Measurements from ENCODE around the gene CENPI.
"Not testable (repeated sequence)": the region's sequence is repeated elsewhere in the genome, so short reads cannot be mapped to it uniquely, and the experiment has no call there.

CENPI gene, protein sequence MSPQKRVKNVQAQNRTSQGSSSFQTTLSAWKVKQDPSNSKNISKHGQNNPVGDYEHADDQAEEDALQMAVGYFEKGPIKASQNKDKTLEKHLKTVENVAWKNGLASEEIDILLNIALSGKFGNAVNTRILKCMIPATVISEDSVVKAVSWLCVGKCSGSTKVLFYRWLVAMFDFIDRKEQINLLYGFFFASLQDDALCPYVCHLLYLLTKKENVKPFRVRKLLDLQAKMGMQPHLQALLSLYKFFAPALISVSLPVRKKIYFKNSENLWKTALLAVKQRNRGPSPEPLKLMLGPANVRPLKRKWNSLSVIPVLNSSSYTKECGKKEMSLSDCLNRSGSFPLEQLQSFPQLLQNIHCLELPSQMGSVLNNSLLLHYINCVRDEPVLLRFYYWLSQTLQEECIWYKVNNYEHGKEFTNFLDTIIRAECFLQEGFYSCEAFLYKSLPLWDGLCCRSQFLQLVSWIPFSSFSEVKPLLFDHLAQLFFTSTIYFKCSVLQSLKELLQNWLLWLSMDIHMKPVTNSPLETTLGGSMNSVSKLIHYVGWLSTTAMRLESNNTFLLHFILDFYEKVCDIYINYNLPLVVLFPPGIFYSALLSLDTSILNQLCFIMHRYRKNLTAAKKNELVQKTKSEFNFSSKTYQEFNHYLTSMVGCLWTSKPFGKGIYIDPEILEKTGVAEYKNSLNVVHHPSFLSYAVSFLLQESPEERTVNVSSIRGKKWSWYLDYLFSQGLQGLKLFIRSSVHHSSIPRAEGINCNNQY

DNA sequence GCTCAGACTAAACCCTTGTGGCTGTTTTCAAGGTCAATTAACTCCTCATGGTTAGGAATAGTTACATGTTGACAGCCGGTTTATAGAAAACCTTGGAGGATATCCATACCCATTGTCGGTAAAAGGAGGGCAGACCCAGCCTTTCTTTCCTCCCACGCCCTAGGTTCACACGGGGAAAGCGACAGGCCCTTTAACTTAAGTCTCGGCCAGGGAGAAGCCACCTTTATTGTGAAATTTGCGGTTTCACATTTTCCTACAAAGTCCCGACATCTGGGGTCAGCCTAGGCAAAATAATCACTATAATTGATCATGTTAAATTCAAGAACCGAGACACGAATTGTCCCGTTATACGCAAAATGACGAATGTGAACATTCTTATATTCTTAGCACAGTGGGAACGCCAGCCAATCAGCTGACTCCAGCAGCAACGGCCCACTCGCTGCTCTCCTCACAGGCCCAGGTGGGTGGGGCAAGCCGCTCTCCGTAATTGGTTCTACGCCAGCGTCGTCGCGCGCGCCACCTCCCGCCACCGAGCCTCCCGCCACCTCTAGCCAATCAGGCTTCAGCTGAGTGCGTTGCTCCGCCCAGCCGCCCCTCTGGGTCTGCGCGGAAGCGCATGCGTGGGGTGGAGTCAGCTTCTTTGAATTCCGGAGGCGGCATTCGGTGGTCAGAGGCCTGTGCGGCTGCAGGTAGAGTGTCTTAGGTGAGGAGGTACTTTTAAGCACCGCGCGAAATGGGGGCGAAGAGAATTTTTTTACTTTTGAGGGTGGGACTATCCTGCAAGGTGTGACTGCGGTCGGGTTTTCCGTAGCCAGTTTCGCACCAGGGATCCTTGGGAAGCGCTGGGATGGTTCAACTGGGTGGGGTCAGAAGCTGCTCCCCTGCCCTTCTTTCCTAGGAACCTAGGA is at the start of gene CENPI:
Gene CENPI, plus strand, starts transcription at position 659 of the 908 bp plus-strand sequence. CDS start 2,867 bp downstream, outside the sequence.
- peak; percentile 84 to 87 for DNase-seq (ENCODE audit: low read depth in 1 of 2, low spot score in 1 of 2)

DNA sequence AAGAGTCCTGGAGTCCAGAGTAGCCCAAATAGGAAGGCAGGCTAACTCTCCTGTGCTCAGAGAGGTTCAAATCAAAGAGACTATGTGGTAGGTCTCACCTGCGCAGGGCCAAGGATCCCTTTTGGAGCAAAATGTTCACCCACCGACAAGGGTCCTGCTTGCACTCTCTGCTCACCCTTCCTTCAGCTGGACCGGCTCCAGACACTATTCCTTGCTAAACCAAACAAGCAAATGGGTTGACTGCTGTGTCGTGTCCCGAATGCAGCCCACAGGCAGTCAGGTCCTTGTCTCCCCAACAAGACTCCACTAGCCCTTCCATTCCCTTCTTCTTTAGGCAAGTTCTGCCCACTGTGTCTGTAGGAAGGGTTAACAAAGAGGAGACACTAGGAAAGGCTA is 46.9 kb upstream of the CENPI start:
- DNase-seq (ENCODE audit: low read depth in 1 of 2, low spot score in 1 of 2): no peak

DNA sequence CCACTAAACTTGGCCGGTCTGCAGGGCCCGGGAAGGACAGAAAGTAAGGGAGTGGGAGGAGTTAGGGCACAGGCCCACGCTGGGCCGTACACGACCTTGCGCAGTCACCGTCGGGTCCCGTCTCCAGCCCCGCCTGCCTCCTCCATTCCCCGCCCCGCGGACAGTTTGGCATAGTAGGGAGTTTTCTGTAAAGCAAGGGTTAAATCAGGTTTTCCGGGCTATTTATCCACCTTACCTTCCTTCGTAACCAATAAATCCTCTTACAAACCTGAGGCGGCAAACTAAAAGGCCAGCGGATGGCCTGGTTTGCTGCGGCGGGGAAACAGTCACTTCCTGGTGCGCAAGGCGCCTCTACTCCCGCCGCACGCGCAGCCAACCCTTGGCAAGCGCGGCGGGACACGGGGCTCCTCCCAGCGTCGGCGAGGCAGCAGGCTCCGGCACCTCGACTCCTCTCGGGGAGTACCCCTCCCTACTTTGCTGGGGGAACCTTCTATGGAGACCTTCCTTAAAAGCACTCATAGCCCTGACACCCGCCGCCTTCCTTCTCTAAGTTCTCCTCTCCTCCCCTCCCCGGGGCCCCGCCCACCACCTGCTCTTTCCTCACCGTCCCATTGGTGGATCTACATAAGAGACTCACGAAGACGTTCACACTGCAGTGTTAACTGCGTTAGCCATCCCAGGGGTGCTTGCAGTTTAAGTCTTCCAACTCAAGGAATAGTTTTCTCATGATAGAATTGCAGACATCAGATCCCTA is 46.3 kb upstream of the CENPI start, which contains the start of gene TRMT2B:
Gene TRMT2B, minus strand, starts transcription at position 563 of the 754 bp plus-strand sequence. CDS start 9,822 bp downstream, outside the sequence.
- peak; percentile 49 to 65 for DNase-seq (ENCODE audit: low read depth in 1 of 2, low spot score in 1 of 2)

DNA sequence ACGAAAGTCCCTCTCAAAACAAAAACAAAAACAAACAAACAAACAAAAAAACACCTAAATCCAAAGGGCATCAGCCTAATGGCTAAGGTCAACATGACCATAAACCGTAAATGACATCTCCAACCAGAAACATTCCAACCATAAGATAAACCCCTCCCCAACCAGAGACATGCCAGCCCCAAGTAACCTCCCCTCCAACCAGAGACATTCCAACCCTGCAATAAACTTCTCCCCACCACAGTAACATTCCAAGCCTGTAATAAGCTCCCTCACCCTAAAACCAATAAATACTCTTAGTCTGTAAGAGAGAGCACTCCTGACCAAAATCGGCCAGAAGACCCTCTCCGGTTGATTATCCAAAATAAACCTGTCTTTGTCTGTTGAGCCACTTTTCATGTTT is 41.5 kb upstream of the CENPI start:
- not testable (repeated sequence) for DNase-seq (ENCODE audit: low read depth in 1 of 2, low spot score in 1 of 2)

DNA sequence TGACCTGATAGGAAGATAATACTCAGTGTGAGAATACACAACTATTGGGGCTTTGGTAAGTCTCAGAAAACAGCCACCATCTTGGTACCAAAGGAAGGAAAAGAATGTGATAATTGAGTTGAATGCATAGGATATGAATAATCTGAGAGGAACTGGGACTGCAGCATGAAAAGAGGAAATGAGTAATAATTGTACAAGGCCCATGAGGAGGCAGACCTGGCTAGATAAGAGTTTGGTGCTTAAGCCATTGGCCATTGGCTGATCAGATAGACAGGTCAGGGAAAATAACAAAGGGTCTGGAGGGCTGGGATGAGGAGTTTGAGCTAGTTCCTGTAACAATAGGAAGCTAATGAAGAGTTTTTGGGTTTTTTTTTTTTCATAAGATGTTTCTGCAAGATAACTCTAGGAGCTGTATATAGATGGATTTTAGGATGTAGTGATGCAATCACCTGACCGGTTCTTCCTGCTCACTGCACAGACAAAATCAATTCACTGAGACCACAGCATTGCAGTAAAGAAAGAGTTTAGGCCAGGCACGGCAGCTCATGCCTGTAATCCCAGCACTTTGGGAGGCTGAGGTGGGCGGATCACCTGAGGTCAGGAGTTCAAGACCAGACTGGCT is 40.8 kb upstream of the CENPI start:
- no peak for DNase-seq (ENCODE audit: low read depth in 1 of 2, low spot score in 1 of 2)

DNA sequence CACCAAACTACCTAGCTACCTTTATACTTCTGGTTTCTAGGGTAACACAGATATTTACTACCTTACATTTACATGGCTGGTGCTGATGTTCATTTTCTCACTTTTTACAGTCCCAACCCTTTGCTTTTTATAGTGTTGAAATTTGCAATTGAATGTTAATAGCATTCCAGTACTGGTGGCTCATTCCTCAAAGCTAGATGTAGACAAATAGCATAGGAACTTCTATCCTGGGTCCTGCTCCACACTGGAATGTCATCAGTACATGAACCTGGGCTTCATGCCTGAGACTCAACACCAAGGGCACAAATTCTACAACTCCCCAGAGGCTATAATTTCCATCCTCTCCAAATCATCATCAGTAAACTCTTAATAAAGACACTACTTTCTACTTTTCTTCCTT is 35.8 kb upstream of the CENPI start:
- DNase-seq (ENCODE audit: low read depth in 1 of 2, low spot score in 1 of 2): no peak

DNA sequence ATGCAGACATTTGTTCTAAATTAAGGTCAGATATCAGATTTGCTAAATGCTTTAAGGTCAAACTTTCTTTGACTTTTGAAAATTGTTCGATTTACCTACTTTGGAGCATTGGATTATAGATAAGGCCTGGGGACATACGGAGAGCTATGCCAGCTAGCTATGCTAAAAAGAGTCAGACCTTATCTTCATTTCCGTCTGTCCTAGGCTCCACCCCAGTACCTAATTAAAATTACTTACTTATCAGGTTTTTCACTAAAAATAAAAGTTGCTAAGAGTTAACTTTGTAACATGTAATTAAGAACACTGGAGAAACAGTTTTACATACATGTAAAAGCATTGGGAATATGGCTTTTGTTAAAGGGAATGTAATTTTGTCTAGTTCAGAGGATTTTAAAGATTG is 26.4 kb upstream of the CENPI start:
- DNase-seq (ENCODE audit: low read depth in 1 of 2, low spot score in 1 of 2): no peak

DNA sequence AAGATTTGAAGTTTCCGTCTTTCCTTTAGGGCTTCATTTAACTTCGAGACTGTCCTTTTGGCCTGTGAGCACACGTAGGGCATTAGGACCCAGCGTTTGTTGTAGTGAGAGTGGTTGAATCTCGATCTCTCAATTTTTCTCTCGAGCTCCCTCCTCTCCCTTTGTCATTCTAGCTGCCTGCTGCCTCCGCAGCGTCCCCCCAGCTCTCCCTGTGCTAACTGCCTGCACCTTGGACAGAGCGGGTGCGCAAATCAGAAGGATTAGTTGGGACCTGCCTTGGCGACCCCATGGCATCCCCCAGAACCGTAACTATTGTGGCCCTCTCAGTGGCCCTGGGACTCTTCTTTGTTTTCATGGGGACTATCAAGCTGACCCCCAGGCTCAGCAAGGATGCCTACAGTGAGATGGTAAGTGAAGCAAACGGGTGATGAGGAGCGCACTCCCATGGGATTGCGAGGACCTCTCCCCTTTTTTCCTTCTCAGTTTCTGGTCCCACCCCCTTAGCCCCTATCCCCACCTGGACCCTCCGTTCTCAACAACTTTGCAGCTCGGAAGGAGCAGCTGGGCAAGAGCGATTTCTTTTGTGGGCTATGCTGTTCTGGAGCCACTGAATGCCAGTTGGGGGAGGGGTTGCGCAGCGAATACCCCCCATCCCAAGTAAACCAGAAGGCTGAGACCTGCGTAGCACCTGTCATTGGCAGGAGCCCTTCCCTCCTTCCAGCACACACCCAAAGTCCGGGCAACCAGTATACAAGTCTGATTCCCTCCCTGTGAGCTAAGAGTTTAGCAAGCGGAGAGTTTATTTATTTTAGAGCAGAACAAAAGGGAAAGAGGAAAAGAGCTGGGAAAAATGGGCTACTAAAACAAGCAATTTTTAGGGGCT is 19.0 kb upstream of the CENPI start, which contains the start of gene TMEM35A:
Gene TMEM35A, plus strand, starts transcription at position 164 of the 883 bp plus-strand sequence. Its CDS starts 124 bp downstream, at position 288.
- DNase-seq (ENCODE audit: low read depth in 1 of 2, low spot score in 1 of 2): no peak

DNA sequence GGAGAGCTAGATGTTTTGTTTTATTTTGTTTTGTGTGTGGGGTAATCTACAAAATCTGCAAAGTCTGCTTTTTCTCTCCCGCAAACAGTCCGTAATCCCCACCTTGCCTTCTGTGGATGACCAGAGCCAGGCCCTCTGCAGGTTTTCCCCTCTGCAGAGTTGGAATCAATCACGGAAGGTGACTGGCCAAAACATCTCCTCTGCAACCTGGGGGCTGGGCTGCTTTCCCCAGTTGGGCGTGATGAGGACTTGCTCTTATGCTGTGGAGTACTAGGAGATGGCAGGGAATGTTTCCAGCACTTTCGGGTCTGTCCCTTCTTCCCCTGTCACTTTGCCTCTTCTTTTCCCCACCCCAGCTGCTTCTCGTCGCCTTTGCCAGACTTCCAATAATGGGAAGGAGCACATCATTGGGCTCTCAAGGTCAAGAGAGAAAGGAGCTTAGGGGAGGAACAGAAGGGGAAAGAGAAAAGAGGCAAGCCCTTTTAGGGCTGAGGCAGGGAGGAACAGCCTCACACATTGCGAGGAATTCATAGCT is 18.2 kb upstream of the CENPI start:
- DNase-seq (ENCODE audit: low read depth in 1 of 2, low spot score in 1 of 2): no peak

DNA sequence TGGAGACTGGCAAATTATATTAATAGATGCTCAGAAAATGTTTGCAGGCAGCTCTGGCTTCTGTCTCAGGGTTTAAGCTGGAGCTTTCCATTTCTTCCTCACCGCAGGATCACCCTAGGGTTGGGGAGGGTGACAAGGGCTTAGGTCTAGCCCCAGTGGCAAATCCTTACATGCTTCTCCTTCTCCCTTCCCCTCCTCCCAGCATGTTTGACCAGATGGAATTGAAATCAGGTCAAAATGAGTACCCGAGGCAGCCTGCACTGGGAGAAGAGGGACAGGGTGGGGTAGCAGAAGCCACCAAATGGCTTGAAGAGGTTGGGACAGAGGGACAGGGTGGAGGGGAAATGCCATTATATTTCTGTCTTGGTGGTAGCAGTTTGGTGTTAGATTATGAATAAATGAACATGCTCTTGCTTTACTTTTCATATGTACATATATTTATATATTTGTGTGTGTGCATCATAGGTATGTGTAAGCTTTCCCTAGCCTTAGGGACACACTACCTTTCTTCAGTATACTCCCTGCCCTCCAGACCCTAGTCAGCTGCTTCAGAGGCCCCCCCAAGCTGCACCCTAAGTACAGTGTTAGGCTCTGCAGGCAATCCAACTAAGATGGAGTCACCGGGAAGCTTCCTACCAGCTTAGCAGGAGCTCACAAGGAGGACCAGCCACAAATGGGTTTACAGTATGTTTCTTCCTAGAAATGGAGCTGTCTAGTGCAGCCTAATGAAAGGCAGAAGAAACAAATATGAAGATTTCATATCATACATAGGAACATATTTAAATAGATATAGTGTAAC is 17.5 kb upstream of the CENPI start:
- no peak for DNase-seq (ENCODE audit: low read depth in 1 of 2, low spot score in 1 of 2)

DNA sequence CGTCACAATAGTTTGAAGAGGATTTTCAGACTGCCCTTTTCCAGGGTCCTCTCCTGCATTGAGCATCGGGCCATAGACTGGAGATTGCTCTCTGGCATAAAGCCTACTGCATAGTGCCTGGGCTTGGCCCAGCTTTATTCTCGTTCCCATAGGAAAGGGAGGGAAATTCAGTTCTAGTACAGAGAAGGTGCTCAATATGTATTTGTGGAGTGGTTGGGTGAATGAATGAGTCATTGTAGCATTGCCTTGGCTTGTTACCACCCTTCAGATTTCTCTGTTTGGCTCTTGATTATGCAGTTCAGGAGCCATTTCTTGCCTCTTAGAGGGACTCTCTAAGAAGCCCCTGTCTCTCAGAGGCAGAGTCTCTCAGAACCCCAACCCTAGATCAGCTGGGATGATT is 16.8 kb upstream of the CENPI start:
- DNase-seq (ENCODE audit: low read depth in 1 of 2, low spot score in 1 of 2): no peak

DNA sequence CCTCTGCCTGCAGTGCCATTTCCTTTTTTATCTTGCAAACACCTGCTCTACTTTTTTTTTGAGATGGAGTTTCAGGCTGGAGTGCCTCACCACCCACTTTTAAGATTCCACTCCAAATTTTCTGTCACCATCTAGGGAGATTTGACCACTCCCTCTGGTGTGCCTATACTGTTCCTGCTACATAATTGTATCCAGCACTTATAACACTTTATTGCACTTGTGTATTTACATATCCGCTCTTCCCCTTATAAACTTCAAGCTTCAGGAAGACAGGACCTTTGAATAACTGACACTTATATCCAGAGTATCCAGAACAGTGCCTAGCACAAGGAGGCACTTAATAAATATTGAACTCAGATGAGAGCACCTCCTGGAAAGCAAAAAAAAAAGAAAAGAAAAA is 6.2 kb upstream of the CENPI start:
- no peak for DNase-seq (ENCODE audit: low read depth in 1 of 2, low spot score in 1 of 2)

DNA sequence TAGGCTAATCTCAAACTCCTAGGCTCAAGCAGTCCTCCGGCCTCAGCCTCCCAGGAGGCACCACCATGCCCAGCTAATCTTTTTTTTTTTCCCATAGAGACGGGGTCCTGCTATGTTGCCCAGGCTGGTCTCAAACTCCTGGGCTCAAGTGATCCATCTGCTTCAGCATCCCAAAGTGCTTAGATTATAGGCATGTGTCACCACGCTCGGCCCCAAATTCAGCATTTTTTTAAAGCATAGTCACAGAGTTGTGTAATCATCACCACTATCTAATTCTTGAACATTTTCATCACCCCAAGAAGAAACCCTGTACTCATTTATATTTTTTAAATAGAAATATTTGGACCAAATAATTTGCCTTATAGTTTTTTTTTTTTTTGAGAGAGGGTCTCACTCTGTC is 10.3 kb downstream of the CENPI start:
- no peak for DNase-seq (ENCODE audit: low read depth in 1 of 2, low spot score in 1 of 2)

DNA sequence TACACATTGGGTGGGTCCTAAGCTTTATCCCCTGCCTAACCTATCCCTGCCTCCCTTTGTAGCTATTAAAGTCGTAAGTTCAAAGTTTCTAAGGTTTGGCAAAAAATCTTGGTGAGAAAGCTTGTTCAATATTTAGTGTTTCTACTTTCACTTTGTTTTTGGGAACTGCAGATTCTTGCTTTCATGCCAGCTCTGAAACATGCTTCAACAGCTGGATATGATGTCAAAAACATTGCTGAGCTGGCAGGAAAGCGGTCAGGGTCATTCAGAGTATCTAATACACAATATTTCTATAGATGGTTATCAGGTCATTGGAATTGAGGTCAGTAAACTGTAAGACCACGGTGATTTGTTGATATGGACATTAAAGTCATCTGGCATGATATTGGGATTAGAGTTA is 19.7 kb downstream of the CENPI start:
- no peak for DNase-seq (ENCODE audit: low read depth in 1 of 2, low spot score in 1 of 2)

DNA sequence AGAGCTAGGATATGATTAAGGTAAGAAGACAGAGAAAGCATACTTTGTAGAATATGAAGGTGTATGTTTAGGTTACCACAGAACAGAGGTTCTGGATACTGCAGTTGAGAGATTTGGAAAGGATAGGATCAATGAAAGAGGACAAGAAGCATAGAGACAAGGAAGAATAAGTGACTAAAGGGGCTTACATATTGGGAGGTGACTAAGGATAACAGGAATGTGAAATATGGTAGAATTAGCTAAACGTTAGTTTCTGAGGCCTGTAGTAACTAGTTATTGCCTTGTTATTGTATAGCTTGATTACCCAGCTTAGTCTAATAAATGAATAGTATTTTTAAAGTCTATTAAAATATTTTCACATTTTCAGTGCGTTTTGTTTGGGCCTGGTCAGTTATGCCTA is 38.2 kb downstream of the CENPI start:
- DNase-seq (ENCODE audit: low read depth in 1 of 2, low spot score in 1 of 2): no peak

All from stimulated activated CD4-positive, alpha-beta T cell treated with anti-CD3 and anti-CD28 coated beads, Interleukin-15, amount 100 ng/mL, for 1 hour (primary cell).